K562 (cell line): ENCODE data around the gene HRAS. TPM values are rescaled to one million over a fixed set of nuclear protein-coding genes. Genes with fewer than 3 reads are reported as not detected.

Experiments
- ATF2 ChIP-seq: sonication (generic); formaldehyde crosslinking; IDR thresholded peaks from 2 replicates; pipeline ENCODE4 v1.8.1; 2022; ENCODE audit warnings: missing genetic modification reagents
- CREM ChIP-seq: IDR thresholded peaks from 2 replicates; pipeline ENCODE4 v1.6.1; 2014; ENCODE audit warnings: antibody characterized with exemption, low read depth
- GABPA ChIP-seq: fragments of 200-800 bp; sonication (Bioruptor generic); conservative IDR thresholded peaks from 2 replicates; pipeline ENCODE4 v1.6.1; 2016; ENCODE audit warnings: low read depth, missing genetic modification characterization, missing compliant biosample characterization
- MYC ChIP-seq, 2 experiments: fragments of 250-450 bp in 1 of 2; sonication (Bioruptor Pico) in 1 of 2; IDR thresholded peaks; 2 replicates each; pipeline versions ENCODE4 v1.5.1 to v1.6.1; 2012 to 2021; ENCODE audit warnings: low read depth in 2 of 2, borderline replicate concordance in 1 of 2, improper control_type of control experiment in 1 of 2, low read length in 1 of 2, mild to moderate bottlenecking in 1 of 2, moderate library complexity in 1 of 2
- TCF7L2 ChIP-seq: fragments of 150-350 bp; IDR thresholded peaks from 2 replicates; pipeline ENCODE4 v1.6.1; 2016; ENCODE audit warnings: low read depth, mild to moderate bottlenecking, low read length, moderate library complexity
- ZNF639 ChIP-seq, 2 experiments: fragments of 200-800 bp in 1 of 2; sonication (Bioruptor generic) in 1 of 2; sonication (generic) in 1 of 2; formaldehyde crosslinking in 1 of 2; IDR thresholded peaks in 1 of 2; conservative IDR thresholded peaks in 1 of 2; 2 replicates each; pipeline versions ENCODE4 v1.5.0 to v1.6.1; 2016 to 2020; ENCODE audit warnings: missing compliant biosample characterization in 1 of 2, missing genetic modification characterization in 1 of 2, missing genetic modification reagents in 1 of 2
- ZNF668 ChIP-seq: fragments of 250-450 bp; sonication (Bioruptor Pico); IDR thresholded peaks from 2 replicates; pipeline ENCODE4 v1.8.0; 2022; ENCODE audit warnings: mild to moderate bottlenecking, inconsistent platforms
- polyA plus RNA-seq, 8 experiments: library from polyadenylated mRNA; depleted of rRNA in 4 of 8; stranded (reverse) in 5 of 8; unstranded in 3 of 8; fragments of >200 nt; fragmentation: Nextera tagmentation in 2 of 8; fragmentation: Illumina TruSeq in 1 of 8; extraction: Ambion mirVana in 2 of 8; extraction: Trizol in 1 of 8; gene quantifications; 2 replicates each; pipeline versions ENCODE4 v1.2.1 to v1.2.3, GENCODE V29; 2011 to 2014; ENCODE audit warnings: inconsistent platforms in 1 of 8, missing spikeins in 1 of 8
- total RNA-seq, 7 experiments: library from RNA; depleted of rRNA in 6 of 7; stranded (reverse); fragments of >200 nt in 6 of 7; fragmentation: Illumina TruSeq in 2 of 7; extraction: Trizol in 2 of 7; gene quantifications; 2 replicates each; pipeline versions ENCODE4 v1.2.1 to v1.2.3, GENCODE V29; 2011 to 2021; ENCODE audit warnings: low replicate concordance in 1 of 7

HRAS gene
- total and polyA plus RNA-seq, 9 of the 15 experiments (the other 6 are each of a cell fraction or from before 2014, with no cell fraction given): 2.8 to 73.5 (median 29.6) TPM

GRCh38 chr11:568306-569157 is 33.2 kb upstream of the HRAS start (continued):
- TF ChIP-seq ZNF639 (CRISPR knock-in tag; conservative IDR thresholded peaks at IDR 0.05 in 1 of 2, IDR thresholded peaks at IDR 0.05 in 1 of 2) (peak in 1 of 2 experiments; percentile 75; a peak in 1 of 4 replicates), MYC (IDR thresholded peaks at IDR 0.05; ENCODE audit: low read depth, low read length) (peak; percentile 41; the same call in 1 of the 2 replicates), MYC (CRISPR knock-in tag; IDR thresholded peaks at IDR 0.05; ENCODE audit: borderline replicate concordance, low read depth) (no peak), ZNF668 (CRISPR knock-in tag) (no peak), ATF2 (CRISPR knock-in tag) (no peak), TCF7L2 (peak; percentile 93), CREM (peak; percentile 86), GABPA (tag) (peak; percentile 47)
